LNCaP clone FGC (cell line): ENCODE measurements around the gene C1orf174.

Source experiments
- DNase-seq: peaks from one replicate; pipeline ENCODE4 v3.0.0-alpha.2; 2011; ENCODE audit warnings: low read depth
- H3K4me3 ChIP-seq: 2 replicates; pipeline ENCODE4 v1.5.1; 2011; ENCODE audit warnings: mild to moderate bottlenecking, low read depth, low read length, control low read depth
- TF ChIP-seq, protein P1 (sequence below): IDR thresholded peaks from 2 replicates; pipeline ENCODE4 v1.5.1; 2012; ENCODE audit warnings: mild to moderate bottlenecking; ENCODE audit not compliant: control insufficient read depth, insufficient read depth; ENCODE audit errors: extremely low read depth

The C1orf174 gene

DNA sequence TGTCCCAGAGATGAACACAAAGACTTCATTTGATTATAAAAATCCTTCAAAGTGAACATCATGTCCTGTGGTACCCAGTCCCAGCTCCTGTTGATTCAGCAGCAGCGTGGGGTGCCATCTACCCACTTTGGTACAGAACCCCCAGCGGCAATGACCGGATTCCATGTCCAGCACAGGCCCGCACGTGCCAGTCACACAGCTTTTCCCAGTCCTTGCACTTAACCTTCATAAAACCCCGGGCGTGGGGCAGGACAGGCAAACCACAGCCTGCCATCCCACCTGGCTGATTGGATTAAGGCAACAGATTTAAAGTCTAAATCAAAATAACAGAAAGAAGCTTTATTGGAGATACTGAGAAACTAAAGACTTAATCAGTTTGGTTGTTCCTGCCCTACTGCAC is 58.6 kb downstream of the C1orf174 start:
- TF ChIP-seq, protein P1, sequence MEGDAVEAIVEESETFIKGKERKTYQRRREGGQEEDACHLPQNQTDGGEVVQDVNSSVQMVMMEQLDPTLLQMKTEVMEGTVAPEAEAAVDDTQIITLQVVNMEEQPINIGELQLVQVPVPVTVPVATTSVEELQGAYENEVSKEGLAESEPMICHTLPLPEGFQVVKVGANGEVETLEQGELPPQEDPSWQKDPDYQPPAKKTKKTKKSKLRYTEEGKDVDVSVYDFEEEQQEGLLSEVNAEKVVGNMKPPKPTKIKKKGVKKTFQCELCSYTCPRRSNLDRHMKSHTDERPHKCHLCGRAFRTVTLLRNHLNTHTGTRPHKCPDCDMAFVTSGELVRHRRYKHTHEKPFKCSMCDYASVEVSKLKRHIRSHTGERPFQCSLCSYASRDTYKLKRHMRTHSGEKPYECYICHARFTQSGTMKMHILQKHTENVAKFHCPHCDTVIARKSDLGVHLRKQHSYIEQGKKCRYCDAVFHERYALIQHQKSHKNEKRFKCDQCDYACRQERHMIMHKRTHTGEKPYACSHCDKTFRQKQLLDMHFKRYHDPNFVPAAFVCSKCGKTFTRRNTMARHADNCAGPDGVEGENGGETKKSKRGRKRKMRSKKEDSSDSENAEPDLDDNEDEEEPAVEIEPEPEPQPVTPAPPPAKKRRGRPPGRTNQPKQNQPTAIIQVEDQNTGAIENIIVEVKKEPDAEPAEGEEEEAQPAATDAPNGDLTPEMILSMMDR, result no peak
- no peak for DNase-seq
- no peak overlapping the region for H3K4me3 ChIP-seq
